Neural cell (in vitro differentiated cells): ENCODE measurements around the gene KCNIP3. TPM values are rescaled to one million over a fixed set of nuclear protein-coding genes. Genes with fewer than 3 reads are reported as not detected.
"Not testable (repeated sequence)": the region's sequence is repeated elsewhere in the genome, so short reads cannot be mapped to it uniquely, and the experiment has no call there.

ENCODE experiments used
- H2AFZ ChIP-seq: fragments of 200-600, 300-800 bp; sonication (generic), shearing (Covaris generic); 2 replicates; pipeline ENCODE4 v1.6.0; 2014; ENCODE audit warnings: low read depth, mild to moderate bottlenecking, antibody characterized with exemption, low read length, moderate library complexity
- H3F3A ChIP-seq: fragments of 200-600 bp; shearing (Covaris generic); 2 replicates; pipeline ENCODE4 v1.6.1; 2016; ENCODE audit warnings: mild to moderate bottlenecking, moderate library complexity, mixed read lengths, antibody characterized with exemption, low read length; ENCODE audit not compliant: insufficient read depth, poor library complexity, severe bottlenecking
- H3K27ac ChIP-seq: fragments of 200-600, 300-800 bp; sonication (generic), shearing (Covaris generic); 2 replicates; pipeline ENCODE4 v1.5.1; 2014; ENCODE audit warnings: mild to moderate bottlenecking, low read length, moderate library complexity
- H3K27me3 ChIP-seq: fragments of 300-800, 200-600 bp; sonication (generic), shearing (Covaris generic); 2 replicates; pipeline ENCODE4 v1.6.0; 2014; ENCODE audit warnings: mild to moderate bottlenecking, low read depth, low read length, moderate library complexity; ENCODE audit not compliant: insufficient read depth
- H3K36me3 ChIP-seq: fragments of 300-800, 200-600 bp; sonication (generic), shearing (Covaris generic); 2 replicates; pipeline ENCODE4 v1.5.1; 2014; ENCODE audit warnings: mild to moderate bottlenecking, antibody characterized with exemption, low read length, moderate library complexity; ENCODE audit not compliant: insufficient read depth
- H3K4me2 ChIP-seq: fragments of 300-800, 200-600 bp; sonication (generic), shearing (Covaris generic); 2 replicates; pipeline ENCODE4 v1.6.0; 2014; ENCODE audit warnings: mild to moderate bottlenecking, low read length
- H3K4me3 ChIP-seq: fragments of 300-800, 200-600 bp; sonication (generic), shearing (Covaris generic); 2 replicates; pipeline ENCODE4 v1.5.1; 2014; ENCODE audit warnings: mild to moderate bottlenecking, low read length, moderate library complexity
- H3K79me2 ChIP-seq: fragments of 200-600 bp; shearing (Covaris generic); replicated peaks from 2 replicates; pipeline ENCODE4 v1.6.0; 2014; ENCODE audit warnings: mild to moderate bottlenecking, low read length, moderate library complexity; ENCODE audit not compliant: insufficient read depth
- H3K9ac ChIP-seq: fragments of 300-800, 200-600 bp; sonication (generic), shearing (Covaris generic); 2 replicates; pipeline ENCODE4 v1.6.1; 2016; ENCODE audit warnings: mild to moderate bottlenecking, low read length, mixed read lengths
- H3K9me2 ChIP-seq: fragments of 200-600 bp; shearing (Covaris generic); 2 replicates; pipeline ENCODE4 v1.6.1; 2016; ENCODE audit warnings: mild to moderate bottlenecking, low read length, mixed read lengths; ENCODE audit not compliant: insufficient read depth
- H3K9me3 ChIP-seq: fragments of 200-600, 300-800 bp; sonication (generic), shearing (Covaris generic); 2 replicates; pipeline ENCODE4 v1.6.1; 2016; ENCODE audit warnings: mild to moderate bottlenecking, mixed run types, low read length, moderate library complexity, mixed read lengths
- H4K20me1 ChIP-seq: fragments of 200-600 bp; shearing (Covaris generic); 2 replicates; pipeline ENCODE4 v1.6.1; 2016; ENCODE audit warnings: mild to moderate bottlenecking, mixed run types; ENCODE audit not compliant: insufficient read depth
- polyA plus RNA-seq: library from polyadenylated mRNA; depleted of rRNA; stranded (reverse); fragments of >200 nt; gene quantifications from 2 replicates; pipeline ENCODE4 v1.2.3, GENCODE V29; 2014

KCNIP3 gene
- polyA plus RNA-seq, 1 donor from 2014 or later = not detected

DNA sequence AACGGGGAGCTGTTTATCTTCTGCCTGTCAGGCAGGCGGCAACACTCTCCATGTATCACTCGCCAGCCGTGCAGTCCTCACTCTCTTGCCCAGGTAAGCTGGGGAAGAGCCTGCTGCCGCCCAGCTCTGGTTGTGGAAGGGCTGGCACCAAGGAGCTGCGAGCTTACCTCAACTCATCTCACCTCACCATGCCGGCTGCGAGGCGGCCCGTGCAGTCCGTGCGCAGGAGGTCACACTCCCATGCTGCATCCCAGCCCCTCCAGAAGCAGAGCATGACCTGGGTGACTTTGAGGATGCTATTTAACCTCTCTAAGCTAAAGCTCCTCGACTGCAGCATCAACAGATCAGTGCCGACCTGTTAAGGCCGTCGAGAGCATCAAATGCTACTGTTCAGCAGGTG, 118.4 kb downstream of the KCNIP3 start:
- not testable (repeated sequence) for H4K20me1 ChIP-seq, H3K9me3 ChIP-seq, H3K4me2 ChIP-seq, H3K27me3 ChIP-seq, H3K9me2 ChIP-seq, H3K36me3 ChIP-seq, H3F3A ChIP-seq, H3K9ac ChIP-seq, H3K79me2 ChIP-seq, H3K27ac ChIP-seq, H2AFZ ChIP-seq, H3K4me3 ChIP-seq

DNA sequence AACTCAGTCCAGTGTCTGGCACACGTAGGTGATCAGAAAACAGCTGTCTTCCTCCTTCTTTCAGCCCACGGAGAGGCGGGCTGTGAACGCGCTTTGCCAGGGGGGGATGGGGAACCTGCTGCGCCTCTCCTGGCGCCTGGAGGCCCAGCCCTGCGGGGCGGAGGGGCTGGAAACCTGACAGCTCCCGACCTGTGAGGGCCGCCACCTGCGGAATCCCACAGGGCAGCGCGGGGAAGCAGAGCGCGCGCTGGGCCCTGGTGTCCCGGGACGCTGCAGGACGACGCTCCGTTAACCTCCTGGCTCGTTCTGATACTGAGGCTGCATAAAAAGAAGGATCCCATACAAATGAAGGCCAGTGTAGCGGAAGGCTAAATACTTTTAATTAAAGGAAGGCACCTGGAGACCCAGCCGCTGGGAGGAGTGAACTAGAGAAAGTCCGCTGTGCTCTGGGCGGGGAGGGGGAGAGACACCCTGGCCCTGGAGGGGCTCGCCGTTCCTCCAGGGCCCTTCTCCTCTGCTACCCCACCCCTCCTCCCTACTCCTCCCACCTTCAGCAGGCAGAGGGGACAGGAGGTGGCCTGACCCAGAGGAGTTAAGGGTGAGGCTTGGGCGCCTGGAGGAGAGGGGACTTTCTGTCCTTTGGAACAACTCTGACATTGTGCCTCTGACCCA, 130.2 kb downstream of the KCNIP3 start:
- H3K79me2 ChIP-seq, H3K27ac ChIP-seq, H3K9ac ChIP-seq, H3K9me2 ChIP-seq, H3K4me3 ChIP-seq, H4K20me1 ChIP-seq, H2AFZ ChIP-seq, H3K9me3 ChIP-seq, H3K36me3 ChIP-seq, H3F3A ChIP-seq, H3K4me2 ChIP-seq, H3K27me3 ChIP-seq: not testable (repeated sequence)

DNA sequence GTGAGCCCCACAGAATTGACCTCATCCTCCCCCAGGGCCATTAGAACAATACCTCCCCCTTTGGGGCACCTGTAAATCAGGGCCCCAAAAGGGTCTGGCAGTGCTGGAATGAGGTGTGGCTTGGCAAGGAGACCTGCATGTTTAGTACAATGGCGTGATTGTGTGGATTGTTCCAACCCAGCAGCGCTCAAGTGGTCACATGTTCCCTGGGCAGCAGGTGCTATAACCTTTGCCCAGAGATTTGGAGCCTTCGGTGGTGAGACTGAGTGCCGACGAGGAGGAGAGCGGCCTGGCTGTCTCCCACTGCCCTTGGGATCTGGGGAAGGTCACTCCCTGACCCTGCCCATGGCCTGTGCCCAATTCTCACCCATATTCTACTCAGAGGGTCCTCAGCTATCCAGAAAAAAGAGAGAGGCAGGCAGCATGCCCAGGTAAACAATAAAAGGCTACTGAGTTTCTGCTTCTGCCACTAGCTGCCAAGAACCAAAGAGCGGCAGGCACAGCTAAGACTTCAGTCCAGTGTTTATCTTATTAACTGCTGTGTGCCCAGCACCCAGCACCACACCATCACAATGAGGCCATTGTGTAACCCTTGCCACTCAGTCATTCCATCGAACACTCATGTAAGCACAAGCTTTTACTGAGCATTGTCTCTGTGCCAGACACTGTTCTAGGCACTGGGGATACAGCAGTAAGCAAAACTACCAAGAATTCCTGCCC, 132.8 kb downstream of the KCNIP3 start:
- H3F3A ChIP-seq = not testable (repeated sequence)

DNA sequence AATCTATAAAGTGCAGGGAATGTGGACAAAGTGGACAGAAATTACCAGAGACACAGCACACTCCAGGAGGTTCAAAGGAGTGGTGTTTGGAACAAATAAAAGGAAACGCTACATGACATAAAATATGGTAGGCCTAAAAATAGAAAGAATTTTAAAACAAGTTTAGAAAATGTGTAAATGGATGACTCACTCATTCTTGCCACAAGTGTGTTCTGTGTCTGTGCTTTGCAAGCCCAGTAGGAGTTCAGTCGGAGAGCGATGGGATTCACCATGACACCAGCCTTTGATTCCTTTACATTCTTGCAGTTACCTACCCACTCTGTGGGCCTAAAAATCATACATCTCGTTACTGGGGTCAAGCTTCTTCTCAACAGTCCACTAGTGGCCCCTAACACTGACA, 136.2 kb downstream of the KCNIP3 start:
- not testable (repeated sequence) for H3K79me2 ChIP-seq, H3K9me3 ChIP-seq, H4K20me1 ChIP-seq, H3K4me2 ChIP-seq, H2AFZ ChIP-seq, H3K4me3 ChIP-seq, H3K36me3 ChIP-seq, H3K27me3 ChIP-seq, H3K27ac ChIP-seq, H3K9me2 ChIP-seq, H3F3A ChIP-seq, H3K9ac ChIP-seq

More for the DNA sequence above, 132.8 kb downstream of the KCNIP3 start:
- H3K9me3 ChIP-seq, H3K4me3 ChIP-seq, H3K9me2 ChIP-seq, H2AFZ ChIP-seq, H4K20me1 ChIP-seq, H3K36me3 ChIP-seq, H3K4me2 ChIP-seq, H3K27me3 ChIP-seq, H3K79me2 ChIP-seq, H3K9ac ChIP-seq, H3K27ac ChIP-seq: not testable (repeated sequence)

DNA sequence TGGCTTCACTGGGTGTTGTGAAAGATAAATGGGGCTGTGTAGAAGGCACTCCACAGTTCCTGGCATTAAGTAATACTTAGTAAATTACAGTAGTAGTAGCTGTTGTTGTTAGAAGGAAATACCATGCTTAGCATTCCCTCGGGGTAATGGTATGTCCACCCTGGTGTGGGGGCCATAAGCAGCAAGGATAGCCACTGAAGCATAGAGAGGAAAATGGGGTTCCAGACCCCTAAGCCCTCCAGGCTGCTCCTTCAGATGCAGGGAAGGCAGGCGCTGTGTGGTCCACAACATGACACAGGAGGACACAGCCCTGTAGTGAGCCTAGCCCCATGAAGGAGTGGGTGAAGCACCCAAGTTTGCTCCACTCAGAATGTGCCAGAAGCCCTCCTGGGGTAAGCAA, 136.8 kb downstream of the KCNIP3 start:
- H3F3A ChIP-seq, H3K9me3 ChIP-seq, H3K27me3 ChIP-seq, H3K4me2 ChIP-seq, H3K79me2 ChIP-seq, H3K27ac ChIP-seq, H4K20me1 ChIP-seq, H3K9me2 ChIP-seq, H3K36me3 ChIP-seq, H2AFZ ChIP-seq, H3K4me3 ChIP-seq, H3K9ac ChIP-seq: not testable (repeated sequence)

DNA sequence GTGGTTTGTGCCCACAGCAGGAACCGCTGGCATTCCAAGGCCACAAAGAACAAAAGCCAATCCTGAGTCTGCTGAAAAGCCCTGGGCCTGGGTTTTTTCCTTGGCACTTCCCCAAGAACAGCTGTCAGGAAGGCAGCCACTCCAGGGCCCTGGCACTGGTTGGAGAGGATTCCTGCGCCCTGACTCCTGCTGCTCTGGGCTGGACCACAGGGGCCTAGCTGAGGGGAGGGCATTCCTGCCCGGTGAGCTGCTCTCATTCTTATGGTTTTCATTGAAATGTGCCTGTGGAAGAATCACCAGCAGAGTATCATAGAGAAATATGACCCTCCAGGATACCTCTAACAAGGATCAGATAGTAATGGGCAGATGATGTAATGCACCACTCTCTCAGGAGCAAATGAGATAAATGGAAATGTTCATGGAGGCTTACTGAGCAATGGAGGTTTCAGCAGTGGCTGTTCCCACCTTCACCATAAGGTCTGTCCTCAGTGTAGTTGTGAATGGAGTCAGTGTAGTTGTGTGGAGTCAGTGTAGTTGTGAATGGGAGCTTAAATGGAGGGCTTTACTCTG, 137.4 kb downstream of the KCNIP3 start:
- H3K27me3 ChIP-seq, H2AFZ ChIP-seq, H3K9ac ChIP-seq, H3K79me2 ChIP-seq, H3K9me3 ChIP-seq, H3K27ac ChIP-seq, H3K36me3 ChIP-seq, H3K4me2 ChIP-seq, H4K20me1 ChIP-seq, H3F3A ChIP-seq, H3K9me2 ChIP-seq, H3K4me3 ChIP-seq: not testable (repeated sequence)

GRCh38 chr2:95435162-95435871, 138.2 kb downstream of the KCNIP3 start:
- not testable (repeated sequence) for H3K9ac ChIP-seq, H3K36me3 ChIP-seq, H3K9me2 ChIP-seq, H3K4me2 ChIP-seq, H3K27me3 ChIP-seq, H3K9me3 ChIP-seq, H3K79me2 ChIP-seq, H2AFZ ChIP-seq, H3F3A ChIP-seq, H3K4me3 ChIP-seq, H3K27ac ChIP-seq, H4K20me1 ChIP-seq
